ENCODE results near the gene FOXD4.
"Not testable (repeated sequence)": the region's sequence is repeated elsewhere in the genome, so short reads cannot be mapped to it uniquely, and the experiment has no call there.

Gene FOXD4

DNA sequence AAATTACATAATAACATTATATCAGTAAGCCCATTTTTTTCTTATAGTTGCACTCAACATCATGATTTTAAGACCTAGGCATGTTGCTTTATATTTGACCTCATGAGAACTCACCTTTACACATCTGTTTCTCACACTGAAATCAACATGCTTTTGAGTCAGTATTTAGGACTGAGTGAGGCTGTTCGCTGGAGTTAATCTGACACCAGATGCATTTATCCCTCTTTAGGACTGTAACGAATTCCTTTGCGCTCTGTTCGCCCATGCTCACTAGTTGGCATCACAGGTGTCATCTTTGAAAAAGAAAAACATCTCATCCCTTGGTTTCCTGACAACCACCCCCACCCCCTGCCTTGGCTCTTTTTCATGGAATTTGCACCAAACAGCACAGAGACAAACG is 24.3 kb downstream of the FOXD4 start:
- not testable (repeated sequence) for DNase-seq (ENCODE audit: low spot score)

DNA sequence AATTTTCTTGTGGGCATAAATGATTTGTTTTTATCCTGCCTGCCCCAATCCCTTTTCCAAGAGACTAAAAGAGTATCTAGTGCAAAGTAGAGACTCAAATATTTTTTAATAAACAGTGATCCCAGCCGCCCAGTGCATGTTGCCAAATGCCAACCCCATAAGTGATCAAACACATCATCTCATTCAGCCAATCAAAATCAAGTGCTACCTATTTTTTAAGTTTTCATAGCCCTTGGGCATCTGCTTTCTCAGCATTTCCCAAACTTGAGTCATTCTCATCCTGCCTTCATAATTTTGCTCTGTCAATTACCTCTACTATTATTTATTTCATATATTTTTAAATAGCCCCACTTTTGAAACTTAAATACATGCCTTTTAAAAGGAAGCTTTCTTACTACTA is 27.4 kb downstream of the FOXD4 start:
- DNase-seq (ENCODE audit: low spot score), result not testable (repeated sequence)

DNA sequence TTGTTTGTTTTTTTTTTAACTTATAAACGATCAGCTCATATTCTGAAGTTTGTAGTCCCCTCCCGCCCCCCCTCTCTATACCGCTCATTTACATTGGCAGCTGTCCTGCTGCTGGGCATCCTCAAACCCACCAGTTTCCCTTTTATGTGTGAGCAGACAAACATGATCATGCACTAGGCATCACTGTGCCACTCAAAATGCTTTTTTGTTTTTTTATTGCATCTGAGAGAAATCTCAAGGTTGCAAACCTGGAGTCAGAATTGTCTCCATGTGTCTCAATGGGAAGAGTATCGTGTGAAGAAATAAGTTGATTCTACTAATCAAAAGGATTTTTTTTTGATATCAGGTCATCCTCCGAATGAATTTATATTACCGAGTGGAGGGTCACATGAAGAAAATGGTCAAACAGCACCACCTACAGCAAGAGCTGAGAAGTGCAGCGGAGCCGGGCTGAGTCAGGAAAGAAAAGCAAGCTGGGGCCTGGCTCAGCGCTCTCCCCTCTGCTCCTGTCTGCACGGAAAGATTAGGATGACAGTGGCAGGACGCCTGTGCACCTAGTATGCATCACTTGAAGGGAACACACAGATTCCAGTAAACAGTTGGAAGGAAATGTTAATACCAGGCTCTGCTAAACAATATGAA is 29.7 kb downstream of the FOXD4 start:
- DNase-seq (ENCODE audit: low spot score), result not testable (repeated sequence)

DNA sequence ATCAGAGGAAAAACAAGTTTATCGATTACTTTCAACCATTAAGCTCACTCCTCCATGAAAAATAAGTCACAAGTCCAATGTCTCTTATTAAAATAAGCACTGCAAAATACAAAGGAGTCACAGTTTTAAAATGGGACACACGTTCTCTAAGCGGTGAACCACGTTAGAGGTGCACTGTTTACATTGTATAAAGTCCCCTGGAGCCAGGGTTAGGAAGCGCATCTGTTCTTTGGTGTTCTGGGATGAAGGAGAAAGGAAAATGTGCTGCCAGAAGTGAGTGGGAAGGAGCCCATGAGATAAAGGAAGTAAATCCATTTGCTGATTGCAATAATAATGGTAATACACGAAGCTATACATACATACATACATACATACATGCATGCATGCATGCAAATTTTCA is 30.4 kb downstream of the FOXD4 start:
- DNase-seq (ENCODE audit: low spot score), result not testable (repeated sequence)

DNA sequence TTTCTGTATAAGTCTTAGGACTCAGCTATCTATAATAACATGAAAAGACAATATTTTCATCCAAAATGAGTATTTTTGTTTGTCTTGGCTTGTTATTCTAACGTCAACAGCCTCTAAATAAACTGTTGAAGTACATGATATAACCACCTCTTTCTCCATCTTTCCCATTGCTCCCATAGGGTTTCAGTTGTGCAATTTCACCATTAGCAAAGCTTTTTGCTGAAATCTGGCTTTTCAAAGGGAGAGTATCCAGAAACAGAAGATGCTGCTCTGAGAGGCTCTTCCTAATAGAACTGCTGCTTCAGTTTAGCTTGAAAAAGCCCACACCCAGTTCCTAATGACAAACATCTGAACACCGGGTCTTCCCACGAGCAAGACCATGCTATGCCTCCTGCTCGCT is 31.1 kb downstream of the FOXD4 start:
- not testable (repeated sequence) for DNase-seq (ENCODE audit: low spot score)

DNA sequence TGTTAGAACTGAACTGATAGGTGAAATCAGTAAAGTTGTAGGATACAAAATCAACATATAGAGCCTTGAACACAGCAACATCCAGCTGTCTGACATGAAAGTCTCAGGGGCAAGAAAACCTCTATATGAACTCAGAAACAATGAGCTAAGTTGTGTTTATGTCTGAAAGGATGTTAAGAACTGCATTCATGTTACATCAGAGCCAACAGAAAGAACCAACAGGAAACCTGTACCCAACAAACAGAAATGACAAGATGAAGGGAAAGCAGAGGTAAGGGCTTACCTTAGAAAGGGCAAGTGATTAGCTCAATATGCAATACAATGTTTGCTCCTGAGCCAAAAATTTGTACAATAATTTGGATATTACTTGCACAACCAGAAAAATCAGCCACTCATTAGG is 31.5 kb downstream of the FOXD4 start:
- not testable (repeated sequence) for DNase-seq (ENCODE audit: low spot score)

DNA sequence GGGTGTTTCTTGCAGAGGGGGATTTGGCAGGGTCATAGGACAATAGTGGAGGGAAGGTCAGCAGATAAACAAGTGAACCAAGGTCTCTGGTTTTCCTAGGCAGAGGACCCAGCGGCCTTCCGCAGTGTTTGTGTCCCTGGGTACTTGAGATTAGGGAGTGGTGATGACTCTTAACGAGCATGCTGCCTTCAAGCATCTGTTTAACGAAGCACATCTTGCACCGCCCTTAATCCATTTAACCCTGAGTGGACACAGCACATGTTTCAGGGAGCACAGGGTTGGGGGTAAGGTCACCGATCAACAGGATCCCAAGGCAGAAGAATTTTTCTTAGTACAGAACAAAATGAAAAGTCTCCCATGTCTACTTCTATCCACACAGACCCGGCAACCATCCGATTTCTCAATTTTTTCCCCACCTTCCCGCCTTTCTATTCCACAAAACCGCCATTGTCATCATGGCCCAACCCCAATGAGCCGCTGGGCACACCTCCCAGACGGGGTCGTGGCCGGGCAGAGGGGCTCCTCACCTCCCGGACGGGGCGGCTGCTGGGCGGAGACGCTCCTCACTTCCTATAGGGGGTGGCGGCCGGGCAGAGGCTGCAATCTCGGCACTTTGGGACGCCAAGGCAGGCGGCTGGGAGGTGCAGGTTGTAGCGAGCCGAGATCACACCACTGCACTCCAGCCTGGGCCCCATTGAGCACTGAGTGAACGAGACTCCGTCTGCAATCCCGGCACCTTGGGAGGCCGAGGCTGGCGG is 35.1 kb downstream of the FOXD4 start:
- not testable (repeated sequence) for DNase-seq (ENCODE audit: low spot score)

DNA sequence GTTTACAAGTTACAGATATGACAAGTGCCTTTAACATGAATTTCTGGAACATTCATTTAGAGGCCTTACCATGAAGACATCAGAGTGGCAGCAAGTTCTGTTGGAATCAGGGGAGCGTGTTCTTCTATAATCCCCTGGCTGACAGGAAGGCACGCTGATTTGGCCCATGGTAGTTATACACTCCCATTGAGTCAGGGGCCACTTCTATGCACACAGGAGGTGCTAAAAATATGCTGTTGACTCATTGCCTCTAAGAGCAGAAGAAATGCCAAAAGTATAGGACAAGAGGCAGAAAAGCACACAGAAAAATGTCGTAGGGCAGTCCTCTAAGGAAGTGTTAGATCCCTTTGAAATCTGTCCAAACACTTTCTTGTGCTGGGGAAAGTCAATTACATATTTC is 39.9 kb downstream of the FOXD4 start:
- not testable (repeated sequence) for DNase-seq (ENCODE audit: low spot score)

DNA sequence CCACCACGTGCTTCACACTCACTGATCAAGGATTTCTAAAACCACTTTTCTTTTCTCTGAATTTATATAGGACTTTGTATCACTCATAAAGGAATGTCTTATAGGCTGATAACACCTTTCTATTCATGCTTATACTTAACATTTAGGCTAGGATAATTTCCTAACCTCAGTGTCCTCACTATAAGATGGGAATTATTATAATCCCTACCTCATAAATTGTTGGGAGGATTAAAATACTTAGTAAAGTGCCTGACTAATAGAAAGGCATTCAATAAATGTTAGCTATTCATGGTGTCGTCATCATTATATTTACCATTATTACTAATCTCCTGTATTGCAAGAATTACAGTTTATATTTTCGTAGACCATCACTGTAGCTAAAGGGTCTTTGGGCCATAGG is 41.8 kb downstream of the FOXD4 start:
- not testable (repeated sequence) for DNase-seq (ENCODE audit: low spot score)

DNA sequence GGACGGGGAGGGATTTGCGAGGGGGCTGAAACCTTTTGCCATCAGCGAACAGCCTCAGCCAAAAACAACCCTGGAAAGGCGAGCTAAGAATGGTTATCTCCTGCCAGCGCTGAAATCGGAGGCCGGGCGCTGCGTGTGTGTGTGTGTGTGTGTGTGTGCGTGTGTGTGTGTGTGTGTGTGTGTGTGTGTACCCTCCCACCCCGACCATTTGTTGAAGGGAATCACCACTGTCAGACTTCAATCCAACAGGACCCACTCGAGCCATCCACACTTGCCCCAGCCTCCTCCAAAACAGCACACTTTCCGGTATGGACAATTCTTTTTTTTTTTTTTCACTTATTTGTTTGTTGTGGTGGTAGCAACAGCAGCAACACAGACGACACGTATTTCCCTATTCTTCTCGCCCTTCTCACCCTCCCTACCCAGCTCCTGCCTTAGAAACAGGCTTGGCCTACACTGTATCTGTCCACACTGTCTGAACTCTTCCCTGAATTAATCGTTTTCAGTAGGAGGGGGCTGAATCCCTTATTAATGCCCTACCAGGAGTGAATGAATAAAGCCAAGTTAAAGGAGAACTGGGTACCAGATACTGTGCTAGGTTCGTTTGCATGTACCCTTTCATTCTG is 44.2 kb downstream of the FOXD4 start:
- not testable (repeated sequence) for DNase-seq (ENCODE audit: low spot score)

DNA sequence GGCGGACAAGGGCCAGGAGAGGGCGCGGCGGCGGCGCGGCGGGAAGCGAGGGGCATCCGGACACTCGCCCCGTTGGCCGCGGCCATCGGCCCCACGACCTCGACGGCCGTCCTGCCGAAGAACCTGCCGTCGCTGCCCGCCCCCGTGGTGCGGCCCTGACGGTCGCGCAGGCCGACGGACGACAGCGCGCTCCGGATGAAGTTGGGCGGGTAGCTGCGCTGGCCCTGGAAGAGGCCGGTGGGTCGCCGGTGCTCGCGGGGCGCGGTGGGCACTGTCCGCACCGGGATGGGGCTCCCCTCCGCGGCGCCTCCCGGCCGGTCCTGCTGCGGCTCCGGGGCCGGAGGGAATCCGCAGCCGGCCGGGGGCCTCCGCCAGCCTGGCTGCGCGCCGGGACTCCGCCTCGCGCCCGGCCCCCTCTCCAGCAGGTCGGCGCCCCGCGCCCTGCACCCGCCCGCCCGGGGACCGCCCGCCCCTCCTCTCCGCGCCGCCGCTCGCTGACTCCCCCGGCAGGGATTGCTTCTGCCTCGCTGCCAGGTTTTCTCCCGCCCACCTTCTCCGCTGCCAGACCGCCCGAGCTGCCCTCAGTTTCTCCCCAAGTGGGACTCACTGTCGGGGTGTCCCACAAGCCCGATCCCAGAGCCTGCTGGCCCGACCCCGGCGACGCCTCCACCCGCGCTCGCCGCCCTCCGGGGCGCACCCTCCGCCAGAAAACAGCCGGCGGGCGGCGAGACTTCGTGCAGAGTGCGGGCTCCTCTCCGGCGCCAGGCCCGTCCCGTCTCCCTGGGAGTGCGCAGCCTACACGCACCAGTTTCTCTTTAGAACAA is 44.9 kb downstream of the FOXD4 start:
- DNase-seq (ENCODE audit: low spot score), result not testable (repeated sequence)
